Measurements from ENCODE around the gene PAX9. TPM values are rescaled to one million over a fixed set of nuclear protein-coding genes. Genes with fewer than 3 reads are reported as not detected.

The PAX9 gene
- total RNA-seq, 1 donor from 2014 or later: not detected

GRCh38 chr14:36726128-36726527 is 64.5 kb downstream of the PAX9 start:
- no peak for DNase-seq (ENCODE audit: low read depth in 2 of 2)

Other genes with a start within 250 kb of the PAX9 start
- not detected in 2 replicates for gene NKX2-1, start 141.6 kb upstream of the PAX9 start, total RNA-seq
- not detected in 2 replicates for gene NKX2-8, start 79.2 kb upstream of the PAX9 start, total RNA-seq

Data from dermis microvascular lymphatic vessel endothelial cell (primary cell).